Loucy (cell line): ENCODE results near the gene TAOK2.

ENCODE experiments used
- H2AFZ ChIP-seq: fragments of 200-600 bp; sonication (generic); 2 replicates; pipeline ENCODE4 v1.6.0; 2016; ENCODE audit warnings: antibody characterized with exemption, mild to moderate bottlenecking, low read length, moderate library complexity
- H3F3A ChIP-seq: fragments of 200-600 bp; 2 replicates; pipeline ENCODE4 v1.6.0; 2016; ENCODE audit warnings: antibody characterized with exemption, low read depth, mild to moderate bottlenecking
- H3K27me3 ChIP-seq: fragments of 200-600 bp; sonication (generic); 2 replicates; pipeline ENCODE4 v1.6.1; 2014; ENCODE audit warnings: low read length, mild to moderate bottlenecking; ENCODE audit not compliant: insufficient read depth, poor library complexity, severe bottlenecking
- H3K36me3 ChIP-seq: fragments of 200-600 bp; sonication (generic); 2 replicates; pipeline ENCODE4 v1.6.1; 2016; ENCODE audit warnings: low read length; ENCODE audit not compliant: insufficient read depth
- H3K4me1 ChIP-seq: fragments of 200-600 bp; sonication (generic); 2 replicates; pipeline ENCODE4 v1.5.1; 2014; ENCODE audit warnings: low read length, mild to moderate bottlenecking; ENCODE audit not compliant: insufficient read depth, poor library complexity, severe bottlenecking
- H3K4me2 ChIP-seq: fragments of 200-600 bp; sonication (generic); 2 replicates; pipeline ENCODE4 v1.6.0; 2014; ENCODE audit warnings: antibody characterized with exemption, low read length, low read depth, mild to moderate bottlenecking; ENCODE audit not compliant: poor library complexity, severe bottlenecking
- H3K4me3 ChIP-seq: fragments of 200-600 bp; sonication (generic); 2 replicates; pipeline ENCODE4 v1.5.1; 2014; ENCODE audit warnings: low read length, mild to moderate bottlenecking, mixed read lengths; ENCODE audit not compliant: poor library complexity, severe bottlenecking
- H3K79me2 ChIP-seq: fragments of 200-600 bp; sonication (generic); 2 replicates; pipeline ENCODE4 v1.6.1; 2014; ENCODE audit warnings: low read length; ENCODE audit not compliant: insufficient read depth
- H3K9ac ChIP-seq: fragments of 200-600 bp; sonication (generic); 2 replicates; pipeline ENCODE4 v1.6.0; 2014; ENCODE audit warnings: mild to moderate bottlenecking, low read depth, low read length, moderate library complexity; ENCODE audit not compliant: poor library complexity, severe bottlenecking
- H3K9me2 ChIP-seq: fragments of 200-600 bp; sonication (generic); replicated peaks from 2 replicates; pipeline ENCODE4 v1.6.1; 2016; ENCODE audit warnings: low read depth, low read length, mixed read lengths
- H3K9me3 ChIP-seq: fragments of 200-600 bp; sonication (generic); 2 replicates; pipeline ENCODE4 v1.6.1; 2014; ENCODE audit warnings: mild to moderate bottlenecking, antibody characterized with exemption, low read length, low read depth; ENCODE audit not compliant: insufficient read depth
- H4K20me1 ChIP-seq: fragments of 200-600 bp; sonication (generic); 2 replicates; pipeline ENCODE4 v1.6.0; 2014; ENCODE audit warnings: antibody characterized with exemption, low read length, mild to moderate bottlenecking; ENCODE audit not compliant: insufficient read depth, poor library complexity, severe bottlenecking
- CTCF ChIP-seq: fragments of 200-600 bp; sonication (generic); conservative IDR thresholded peaks from 2 replicates; pipeline ENCODE4 v1.5.1; 2014; ENCODE audit warnings: mild to moderate bottlenecking, antibody characterized with exemption, low read length
- EZH2phosphoT487 ChIP-seq: fragments of 200-600 bp; IDR thresholded peaks from 2 replicates; pipeline ENCODE4 v1.6.1; 2018; ENCODE audit warnings: antibody characterized with exemption, mild to moderate bottlenecking, moderate library complexity, borderline replicate concordance

TAOK2 gene

GRCh38 chr16:30041841-30042240 lies 68.2 kb downstream of the TAOK2 start:
- H3K9ac ChIP-seq, result no peak overlapping the region
- H2AFZ ChIP-seq, result no peak overlapping the region
- H3K9me2 ChIP-seq, result no peaks in the 10 kb centered on the region
- no peaks in the 10 kb centered on the region for H3K4me1 ChIP-seq
- H3K36me3 ChIP-seq, result no peaks in the 10 kb centered on the region
- H3F3A ChIP-seq, result no peaks in the 10 kb centered on the region
- H3K79me2 ChIP-seq, result no peaks in the 10 kb centered on the region
- H3K4me3 ChIP-seq, result no peak overlapping the region
- no peaks in the 10 kb centered on the region for H3K9me3 ChIP-seq
- no peaks in the 10 kb centered on the region for H4K20me1 ChIP-seq
- no peaks in the 10 kb centered on the region for H3K27me3 ChIP-seq
- no peak; the same call in none of the 2 replicates for TF ChIP-seq CTCF
- no peak for TF ChIP-seq EZH2phosphoT487
- no peak overlapping the region for H3K4me2 ChIP-seq
